ENCODE measurements around the gene FOCAD. TPM values are rescaled to one million over a fixed set of nuclear protein-coding genes. Genes with fewer than 3 reads are reported as not detected.

The FOCAD gene
- total RNA-seq, 2 donors from 2014 or later = 21.5 to 85.7 TPM

DNA sequence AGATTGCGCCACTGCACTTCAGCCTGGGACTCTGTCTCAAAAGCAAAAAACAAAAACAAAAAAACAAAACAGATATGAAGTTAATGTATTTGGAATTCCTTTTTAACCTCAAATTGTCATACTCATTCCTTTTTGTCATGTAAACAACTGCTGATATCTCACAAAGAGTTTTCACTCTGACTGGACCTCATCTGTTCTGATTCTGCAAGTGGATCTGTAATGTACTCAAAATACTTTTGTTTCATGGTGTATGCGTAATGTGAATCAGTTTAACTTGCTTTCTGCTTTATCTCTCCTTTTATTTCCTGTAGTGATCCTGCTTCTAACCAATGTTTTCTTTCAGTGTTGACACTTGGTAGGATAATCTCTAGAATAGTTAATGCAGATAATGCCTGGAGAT is 106.7 kb downstream of the FOCAD start:
- no peak overlapping the region for H3K27ac ChIP-seq
- no peaks in the 10 kb centered on the region for H3K4me1 ChIP-seq
- WGBS, 2 donors = 92 to 93% methylated on average over 2 of the region's 2 CpGs
- no peaks in the 10 kb centered on the region for H3K9me3 ChIP-seq
- no peak for TF ChIP-seq POLR2A (IDR thresholded peaks at IDR 0.05)
- TF ChIP-seq, protein P1, sequence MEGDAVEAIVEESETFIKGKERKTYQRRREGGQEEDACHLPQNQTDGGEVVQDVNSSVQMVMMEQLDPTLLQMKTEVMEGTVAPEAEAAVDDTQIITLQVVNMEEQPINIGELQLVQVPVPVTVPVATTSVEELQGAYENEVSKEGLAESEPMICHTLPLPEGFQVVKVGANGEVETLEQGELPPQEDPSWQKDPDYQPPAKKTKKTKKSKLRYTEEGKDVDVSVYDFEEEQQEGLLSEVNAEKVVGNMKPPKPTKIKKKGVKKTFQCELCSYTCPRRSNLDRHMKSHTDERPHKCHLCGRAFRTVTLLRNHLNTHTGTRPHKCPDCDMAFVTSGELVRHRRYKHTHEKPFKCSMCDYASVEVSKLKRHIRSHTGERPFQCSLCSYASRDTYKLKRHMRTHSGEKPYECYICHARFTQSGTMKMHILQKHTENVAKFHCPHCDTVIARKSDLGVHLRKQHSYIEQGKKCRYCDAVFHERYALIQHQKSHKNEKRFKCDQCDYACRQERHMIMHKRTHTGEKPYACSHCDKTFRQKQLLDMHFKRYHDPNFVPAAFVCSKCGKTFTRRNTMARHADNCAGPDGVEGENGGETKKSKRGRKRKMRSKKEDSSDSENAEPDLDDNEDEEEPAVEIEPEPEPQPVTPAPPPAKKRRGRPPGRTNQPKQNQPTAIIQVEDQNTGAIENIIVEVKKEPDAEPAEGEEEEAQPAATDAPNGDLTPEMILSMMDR (IDR thresholded peaks at IDR 0.05) = no peak
- intact Hi-C loops (cut with DNase I) = no loop called here
- H3K36me3 ChIP-seq (replicated peaks in 1 of 2; ENCODE audit: insufficient read depth in 1 of 2, low read depth in 2 of 2) = no peaks in the 10 kb centered on the region
- no peak overlapping the region for H3K4me3 ChIP-seq
- ATAC-seq = no peak
- no peak for DNase-seq
- no peaks in the 10 kb centered on the region for H3K27me3 ChIP-seq

DNA sequence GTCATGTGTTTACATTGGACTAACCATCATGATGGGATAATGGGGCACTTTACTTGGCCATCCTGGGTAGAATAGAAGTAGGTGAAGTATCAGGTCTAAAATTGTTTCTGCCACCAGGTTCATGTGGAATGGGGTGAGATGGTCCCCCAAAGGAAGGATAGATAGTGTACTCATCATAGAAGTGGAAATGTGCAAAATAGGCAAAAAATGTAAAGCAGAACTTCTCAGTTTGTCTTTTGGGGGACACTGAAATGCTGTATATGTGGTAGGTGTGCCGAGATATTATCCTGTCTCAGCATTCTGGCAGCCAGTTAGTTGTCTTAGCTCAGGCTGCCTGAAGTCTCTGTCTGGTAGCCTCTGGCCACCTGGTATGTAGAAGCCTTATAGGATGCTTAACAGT is 107.6 kb downstream of the FOCAD start:
- 92 to 96% methylated on average over 1 of the region's 1 CpG for WGBS, 2 donors
- H3K27me3 ChIP-seq = no peaks in the 10 kb centered on the region
- no peak for DNase-seq
- no peak overlapping the region for H3K27ac ChIP-seq
- no peaks in the 10 kb centered on the region for H3K36me3 ChIP-seq (replicated peaks in 1 of 2; ENCODE audit: insufficient read depth in 1 of 2, low read depth in 2 of 2)
- intact Hi-C loops (cut with DNase I) = no loop called here
- H3K9me3 ChIP-seq = no peaks in the 10 kb centered on the region
- TF ChIP-seq POLR2A (IDR thresholded peaks at IDR 0.05) = no peak
- TF ChIP-seq, protein P1 (IDR thresholded peaks at IDR 0.05) = no peak
- no peak overlapping the region for H3K4me3 ChIP-seq
- ATAC-seq = no peak
- H3K4me1 ChIP-seq = no peaks in the 10 kb centered on the region

DNA sequence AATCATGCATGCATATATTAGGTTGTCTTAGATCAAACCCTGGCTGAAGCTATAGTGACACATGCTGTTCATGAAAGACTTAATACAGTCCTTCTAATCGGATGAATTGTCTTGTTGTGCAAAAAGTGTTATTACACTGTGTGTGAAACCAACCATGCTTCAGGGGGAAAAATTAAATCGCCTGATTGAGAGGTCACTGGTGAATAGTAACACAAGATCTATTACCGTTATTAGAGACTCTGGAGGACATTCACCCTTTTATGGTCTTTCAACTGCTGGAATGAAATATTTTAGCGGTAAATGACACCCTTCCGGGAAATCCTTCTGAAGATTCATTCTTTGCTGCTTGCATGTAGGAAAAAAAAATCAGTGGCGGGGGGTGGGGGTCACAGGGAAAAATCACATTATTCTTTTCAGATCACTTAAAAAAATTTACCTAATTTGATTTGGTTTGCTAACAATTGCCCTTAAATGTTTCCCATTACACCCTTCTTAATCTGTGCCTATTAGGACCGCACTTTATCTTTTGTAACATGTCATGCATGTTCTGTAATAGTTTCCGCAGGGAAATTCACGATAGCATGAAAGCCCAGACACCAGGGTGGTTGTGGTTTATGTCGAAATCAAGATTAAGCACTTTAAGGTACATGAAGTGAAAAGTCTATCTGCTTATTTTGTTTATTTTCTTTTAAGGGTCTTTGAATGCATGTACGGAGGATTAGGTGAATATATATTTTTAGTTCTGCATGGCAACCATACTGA is 120.6 kb downstream of the FOCAD start:
- no peaks in the 10 kb centered on the region for H3K36me3 ChIP-seq (replicated peaks in 1 of 2; ENCODE audit: insufficient read depth in 1 of 2, low read depth in 2 of 2)
- H3K4me3 ChIP-seq = no peak overlapping the region
- DNase-seq = no peak
- no peaks in the 10 kb centered on the region for H3K4me1 ChIP-seq
- no peak for ATAC-seq
- no peaks in the 10 kb centered on the region for H3K27me3 ChIP-seq
- no peak overlapping the region for H3K27ac ChIP-seq
- intact Hi-C loops (cut with DNase I) = no loop called here
- H3K9me3 ChIP-seq = no peaks in the 10 kb centered on the region
- 77 to 87% methylated on average over 11 of the region's 11 CpGs for WGBS, 2 donors
- TF ChIP-seq POLR2A (IDR thresholded peaks at IDR 0.05) = no peak
- TF ChIP-seq, protein P1 (IDR thresholded peaks at IDR 0.05) = no peak

DNA sequence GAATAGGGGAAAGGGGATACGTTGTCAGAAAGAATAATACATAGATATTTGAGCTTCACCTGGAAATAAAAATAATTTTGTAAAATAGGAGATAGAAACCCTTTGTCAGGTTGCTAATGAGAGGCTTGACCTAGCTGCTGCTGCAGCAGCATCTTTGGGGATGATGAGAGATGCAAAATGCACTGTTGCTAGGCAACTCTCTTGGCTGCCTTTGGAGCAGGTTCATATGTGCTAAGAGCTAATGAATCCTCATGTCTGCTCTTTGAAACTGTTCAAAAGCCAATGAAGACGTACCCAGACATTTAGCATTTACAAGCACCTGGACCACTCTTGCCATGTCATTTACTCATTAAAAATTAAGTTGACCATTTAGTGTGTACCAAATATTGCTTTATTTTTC is 121.7 kb downstream of the FOCAD start:
- TF ChIP-seq, protein P1 (IDR thresholded peaks at IDR 0.05) = no peak
- no peak for TF ChIP-seq POLR2A (IDR thresholded peaks at IDR 0.05)
- no peaks in the 10 kb centered on the region for H3K27me3 ChIP-seq
- ATAC-seq (no peak), DNase-seq (no peak)
- no peaks in the 10 kb centered on the region for H3K36me3 ChIP-seq (replicated peaks in 1 of 2; ENCODE audit: insufficient read depth in 1 of 2, low read depth in 2 of 2)
- no peaks in the 10 kb centered on the region for H3K9me3 ChIP-seq
- no peak overlapping the region for H3K4me3 ChIP-seq
- intact Hi-C loops (cut with DNase I) = no loop called here
- H3K27ac ChIP-seq = no peak overlapping the region
- no peaks in the 10 kb centered on the region for H3K4me1 ChIP-seq
- WGBS, 2 donors = 88% methylated on average over 2 of the region's 2 CpGs

DNA sequence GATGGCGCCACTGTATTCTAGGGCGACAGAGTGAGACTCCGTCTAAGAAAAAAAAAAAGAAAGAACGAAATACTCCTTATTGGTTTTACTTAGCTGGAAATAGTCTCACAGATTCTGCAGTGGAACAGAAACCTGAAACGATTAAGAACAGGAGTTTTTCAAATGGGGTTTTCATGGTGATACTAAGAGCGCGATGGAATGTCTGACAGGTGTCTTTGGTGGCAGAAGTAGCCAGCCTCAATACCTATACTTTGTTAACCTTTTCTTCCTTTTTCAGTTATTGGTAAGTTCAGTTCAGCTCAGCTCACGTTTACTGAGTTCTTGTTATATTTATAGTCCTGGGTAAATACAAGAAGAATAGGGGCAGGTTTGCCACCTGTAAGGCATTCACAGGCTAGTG is 123.9 kb downstream of the FOCAD start:
- no peak overlapping the region for H3K27ac ChIP-seq
- H3K27me3 ChIP-seq = no peaks in the 10 kb centered on the region
- no peak for ATAC-seq
- 68 to 73% methylated on average over 8 of the region's 8 CpGs for WGBS, 2 donors
- TF ChIP-seq POLR2A (IDR thresholded peaks at IDR 0.05) = no peak
- TF ChIP-seq, protein P1 (IDR thresholded peaks at IDR 0.05) = no peak
- DNase-seq = no peak
- no peaks in the 10 kb centered on the region for H3K36me3 ChIP-seq (replicated peaks in 1 of 2; ENCODE audit: insufficient read depth in 1 of 2, low read depth in 2 of 2)
- no peaks in the 10 kb centered on the region for H3K9me3 ChIP-seq
- no peak overlapping the region for H3K4me3 ChIP-seq
- no peaks in the 10 kb centered on the region for H3K4me1 ChIP-seq
- intact Hi-C loops (cut with DNase I) = no loop called here

Data from body of pancreas (tissue), 4 donors.